AG09319 (cell line): Measurements from ENCODE around the gene RNF182.

Experiments
- DNase-seq: peaks from one replicate; pipeline ENCODE4 v3.0.0-alpha.2; 2010; ENCODE audit warnings: low read depth; ENCODE audit errors: extremely low read depth
- CTCF ChIP-seq: IDR thresholded peaks from 2 replicates; pipeline ENCODE4 v1.5.1; 2011; ENCODE audit warnings: low read depth, mild to moderate bottlenecking, inconsistent platforms, low read length, moderate library complexity

Gene RNF182

GRCh38 chr6:13886949-13887348 is 37.8 kb upstream of the RNF182 start:
- no peak for DNase-seq
- no peak for TF ChIP-seq CTCF

- no peak for DNase-seq
- TF ChIP-seq CTCF: no peak
These were observed 32.6 kb upstream of the RNF182 start for GRCh38 chr6:13892017-13892645.

GRCh38 chr6:13902922-13903321 is 21.8 kb upstream of the RNF182 start:
- no peak for TF ChIP-seq CTCF
- no peak for DNase-seq

- DNase-seq: no peak
- TF ChIP-seq CTCF: no peak
These were observed 21.4 kb upstream of the RNF182 start for GRCh38 chr6:13903364-13903763.

GRCh38 chr6:13907001-13907350 is 17.8 kb upstream of the RNF182 start:
- no peak for TF ChIP-seq CTCF
- DNase-seq: no peak

- TF ChIP-seq CTCF: no peak
- DNase-seq: no peak
These were observed 17.0 kb upstream of the RNF182 start for GRCh38 chr6:13907614-13908215.

- peak; percentile 37 for DNase-seq
- peak; percentile 67 for TF ChIP-seq CTCF
These were observed 15.8 kb upstream of the RNF182 start for GRCh38 chr6:13908955-13909381.
